Ovary (tissue), 3 donors: ENCODE measurements around the gene ARMC2.

Experiments used
- POLR2A ChIP-seq: fragments of 450-650 bp; IDR thresholded peaks from one replicate; pipeline ENCODE4 v1.6.1; 2017; ENCODE audit warnings: antibody characterized with exemption, mild to moderate bottlenecking, moderate library complexity
- TF ChIP-seq, protein P1 (sequence below), 3 donors: fragments of 450-650 bp in 2 of 3; fragments of 200-600 bp in 1 of 3; IDR thresholded peaks; one replicate each; pipeline versions ENCODE4 v1.5.1 to v1.8.0; 2016 to 2022; ENCODE audit warnings: antibody characterized with exemption in 3 of 3, mild to moderate bottlenecking in 1 of 3
- donor health status: DM: no; HTN: no; CAD: no.

DNA sequence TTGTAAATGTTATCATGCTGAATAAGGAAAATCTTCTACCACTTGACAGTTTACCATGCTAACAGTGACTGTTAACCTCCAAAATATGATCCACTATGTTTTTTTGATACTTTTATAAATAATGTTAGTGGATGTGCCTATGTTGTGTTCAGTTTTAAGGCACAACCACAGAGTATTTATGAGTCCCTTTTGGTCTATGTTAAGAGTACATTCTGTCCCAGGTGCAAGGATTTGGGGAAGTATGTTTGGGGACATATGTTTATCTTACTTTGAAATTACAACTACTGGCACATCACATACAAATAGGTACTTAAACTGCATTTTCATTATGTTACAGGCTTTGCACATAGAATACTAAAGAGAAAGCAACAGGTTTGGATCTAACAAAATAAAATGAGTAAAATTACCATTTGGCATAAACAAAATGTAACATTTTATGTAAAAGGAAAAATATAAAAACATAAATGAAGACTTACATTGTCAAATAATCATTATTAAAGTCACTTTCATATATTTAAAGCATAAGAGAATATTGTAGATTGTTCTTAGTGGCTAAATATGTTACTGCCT lies 175.2 kb downstream of the ARMC2 start:
- TF ChIP-seq, protein P1, sequence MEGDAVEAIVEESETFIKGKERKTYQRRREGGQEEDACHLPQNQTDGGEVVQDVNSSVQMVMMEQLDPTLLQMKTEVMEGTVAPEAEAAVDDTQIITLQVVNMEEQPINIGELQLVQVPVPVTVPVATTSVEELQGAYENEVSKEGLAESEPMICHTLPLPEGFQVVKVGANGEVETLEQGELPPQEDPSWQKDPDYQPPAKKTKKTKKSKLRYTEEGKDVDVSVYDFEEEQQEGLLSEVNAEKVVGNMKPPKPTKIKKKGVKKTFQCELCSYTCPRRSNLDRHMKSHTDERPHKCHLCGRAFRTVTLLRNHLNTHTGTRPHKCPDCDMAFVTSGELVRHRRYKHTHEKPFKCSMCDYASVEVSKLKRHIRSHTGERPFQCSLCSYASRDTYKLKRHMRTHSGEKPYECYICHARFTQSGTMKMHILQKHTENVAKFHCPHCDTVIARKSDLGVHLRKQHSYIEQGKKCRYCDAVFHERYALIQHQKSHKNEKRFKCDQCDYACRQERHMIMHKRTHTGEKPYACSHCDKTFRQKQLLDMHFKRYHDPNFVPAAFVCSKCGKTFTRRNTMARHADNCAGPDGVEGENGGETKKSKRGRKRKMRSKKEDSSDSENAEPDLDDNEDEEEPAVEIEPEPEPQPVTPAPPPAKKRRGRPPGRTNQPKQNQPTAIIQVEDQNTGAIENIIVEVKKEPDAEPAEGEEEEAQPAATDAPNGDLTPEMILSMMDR (IDR thresholded peaks at IDR 0.05): no peak
- TF ChIP-seq POLR2A: no peak
